Upper lobe of left lung (tissue), 6 donors: Measurements from ENCODE around the gene COL23A1. TPM values are rescaled to one million over a fixed set of nuclear protein-coding genes. Genes with fewer than 3 reads are reported as not detected.
A peak's percentile ranks its signal among the peaks of the same experiment; 100 is the strongest.

ENCODE experiments used
- ATAC-seq, 2 donors: fragments of 200-7000 bp; cut with Tn5 transposase; one replicate each; pipeline ENCODE4 v1.9.1; 2022; ENCODE audit warnings: mild to moderate bottlenecking in 2 of 2, moderate library complexity in 2 of 2; ENCODE audit not compliant: low FRiP score in 2 of 2
- DNase-seq, 2 donors: peaks; one replicate each; pipeline ENCODE4 v3.0.0-alpha.2; 2019 to 2020
- H3K27ac ChIP-seq, 4 donors: fragments of 200-600 bp; sonication (generic); one replicate each; pipeline ENCODE4 v1.5.1; 2016 to 2019
- H3K27me3 ChIP-seq, 4 donors: fragments of 200-600 bp; sonication (generic); one replicate each; pipeline ENCODE4 v1.5.1; 2017 to 2019
- H3K36me3 ChIP-seq, 4 donors: fragments of 200-600 bp; sonication (generic); one replicate each; pipeline ENCODE4 v1.5.1; 2016 to 2019
- H3K4me1 ChIP-seq, 4 donors: fragments of 200-600 bp; sonication (generic); one replicate each; pipeline ENCODE4 v1.5.1; 2018 to 2019
- H3K4me3 ChIP-seq, 4 donors: fragments of 200-600 bp; sonication (generic); one replicate each; pipeline ENCODE4 v1.5.1; 2017 to 2019; ENCODE audit warnings: mild to moderate bottlenecking in 2 of 4, moderate library complexity in 1 of 4
- H3K9me3 ChIP-seq, 4 donors: fragments of 200-600 bp; sonication (generic); one replicate each; pipeline ENCODE4 v1.5.1; 2018 to 2019
- EP300 ChIP-seq, 4 donors: sonication (generic); formaldehyde crosslinking; IDR thresholded peaks; one replicate each; pipeline ENCODE4 v1.5.1; 2017; ENCODE audit warnings: antibody characterized with exemption in 4 of 4, control low read depth in 2 of 4
- POLR2A ChIP-seq, 4 donors: fragments of 450-650 bp; IDR thresholded peaks; one replicate each; pipeline ENCODE4 v1.5.1; 2016 to 2017; ENCODE audit warnings: antibody characterized with exemption in 4 of 4, mild to moderate bottlenecking in 2 of 4
- POLR2AphosphoS5 ChIP-seq, 2 donors: sonication (generic); formaldehyde crosslinking; IDR thresholded peaks; one replicate each; pipeline ENCODE4 v1.5.1; 2017; ENCODE audit warnings: antibody characterized with exemption in 2 of 2
- WGBS, 2 donors: methylation state at CpG; one replicate each; pipeline ENCODE4 v1.1.5; 2017 to 2018; 5-methylcytosine and 5-hydroxymethylcytosine counted together
- total RNA-seq, 6 donors: library from RNA; depleted of rRNA in 4 of 6; stranded (reverse); fragments of >200 nt in 4 of 6; gene quantifications; one replicate each; pipeline versions ENCODE4 v1.1.0 to v1.2.1, GENCODE V29; 2016 to 2021
- TF ChIP-seq, protein P1 (sequence below), 6 experiments: fragments of 450-650 bp in 4 of 6; fragments of 200-600 bp in 2 of 6; sonication (generic) in 2 of 6; IDR thresholded peaks; one replicate each; pipeline ENCODE4 v1.5.1; 2016 to 2019; ENCODE audit warnings: antibody characterized with exemption in 6 of 6
- donor health status: DM: no; HTN: no; CAD: no; lungs with moderate emphysema.
- donor health status: DM: no; HTN: yes; CAD: no; lungs with severe emphysema.

Gene COL23A1
- total RNA-seq, 6 donors from 2014 or later: 0.61 to 3.1 (median 1.5) TPM

DNA sequence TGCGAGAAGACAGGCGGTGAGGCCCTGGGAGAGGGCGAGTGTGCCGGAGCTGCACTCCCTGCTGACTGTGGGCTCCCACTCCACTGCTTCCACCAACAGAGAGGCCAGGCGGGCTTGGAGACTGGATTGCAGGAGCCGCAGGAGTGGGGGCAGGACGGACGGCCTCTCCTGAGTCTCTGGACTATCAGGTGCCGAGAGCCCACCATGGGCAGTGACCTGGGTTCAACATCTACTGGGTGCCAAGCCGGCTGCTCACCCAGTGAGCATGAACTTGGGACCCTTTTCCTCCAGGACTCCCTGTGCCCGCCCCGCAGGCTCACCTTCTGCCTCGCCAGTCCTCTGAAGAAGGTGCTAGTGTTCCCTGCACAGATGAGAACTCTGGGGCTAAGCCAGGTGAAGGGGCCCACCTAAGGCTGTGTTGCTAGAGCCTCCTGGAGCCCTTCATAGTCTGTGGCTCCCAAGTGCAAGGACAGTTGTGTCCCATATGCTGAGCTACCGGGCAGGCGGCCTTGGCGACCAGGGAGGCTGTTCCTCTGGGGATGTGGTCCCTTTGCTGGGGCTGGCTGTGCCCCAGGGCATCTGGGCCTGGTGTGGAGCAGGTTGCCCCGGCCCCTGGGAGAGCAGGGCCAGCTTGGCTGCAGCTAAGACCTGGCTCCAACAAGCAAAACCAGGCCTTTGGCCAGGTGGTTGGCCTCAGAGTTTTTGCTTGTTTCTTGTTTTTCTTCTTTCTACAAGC, 279.9 kb downstream of the COL23A1 start:
- 91 to 92% methylated on average over 8 to 17 of the region's 17 CpGs for WGBS, 2 donors
- H3K4me3 ChIP-seq: no peak overlapping the region
- H3K27me3 ChIP-seq: no peaks in the 10 kb centered on the region
- H3K27ac ChIP-seq: no peak overlapping the region
- H3K9me3 ChIP-seq: no peaks in the 10 kb centered on the region
- no peaks in the 10 kb centered on the region for H3K4me1 ChIP-seq
- ATAC-seq (no peak), DNase-seq (no peak)
- H3K36me3 ChIP-seq: no peaks in the 10 kb centered on the region
- TF ChIP-seq EP300 (IDR thresholded peaks at IDR 0.05) (no peak), POLR2AphosphoS5 (IDR thresholded peaks at IDR 0.05) (no peak), POLR2A (IDR thresholded peaks at IDR 0.05) (no peak)
- TF ChIP-seq, protein P1, sequence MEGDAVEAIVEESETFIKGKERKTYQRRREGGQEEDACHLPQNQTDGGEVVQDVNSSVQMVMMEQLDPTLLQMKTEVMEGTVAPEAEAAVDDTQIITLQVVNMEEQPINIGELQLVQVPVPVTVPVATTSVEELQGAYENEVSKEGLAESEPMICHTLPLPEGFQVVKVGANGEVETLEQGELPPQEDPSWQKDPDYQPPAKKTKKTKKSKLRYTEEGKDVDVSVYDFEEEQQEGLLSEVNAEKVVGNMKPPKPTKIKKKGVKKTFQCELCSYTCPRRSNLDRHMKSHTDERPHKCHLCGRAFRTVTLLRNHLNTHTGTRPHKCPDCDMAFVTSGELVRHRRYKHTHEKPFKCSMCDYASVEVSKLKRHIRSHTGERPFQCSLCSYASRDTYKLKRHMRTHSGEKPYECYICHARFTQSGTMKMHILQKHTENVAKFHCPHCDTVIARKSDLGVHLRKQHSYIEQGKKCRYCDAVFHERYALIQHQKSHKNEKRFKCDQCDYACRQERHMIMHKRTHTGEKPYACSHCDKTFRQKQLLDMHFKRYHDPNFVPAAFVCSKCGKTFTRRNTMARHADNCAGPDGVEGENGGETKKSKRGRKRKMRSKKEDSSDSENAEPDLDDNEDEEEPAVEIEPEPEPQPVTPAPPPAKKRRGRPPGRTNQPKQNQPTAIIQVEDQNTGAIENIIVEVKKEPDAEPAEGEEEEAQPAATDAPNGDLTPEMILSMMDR (IDR thresholded peaks at IDR 0.05): no peak

DNA sequence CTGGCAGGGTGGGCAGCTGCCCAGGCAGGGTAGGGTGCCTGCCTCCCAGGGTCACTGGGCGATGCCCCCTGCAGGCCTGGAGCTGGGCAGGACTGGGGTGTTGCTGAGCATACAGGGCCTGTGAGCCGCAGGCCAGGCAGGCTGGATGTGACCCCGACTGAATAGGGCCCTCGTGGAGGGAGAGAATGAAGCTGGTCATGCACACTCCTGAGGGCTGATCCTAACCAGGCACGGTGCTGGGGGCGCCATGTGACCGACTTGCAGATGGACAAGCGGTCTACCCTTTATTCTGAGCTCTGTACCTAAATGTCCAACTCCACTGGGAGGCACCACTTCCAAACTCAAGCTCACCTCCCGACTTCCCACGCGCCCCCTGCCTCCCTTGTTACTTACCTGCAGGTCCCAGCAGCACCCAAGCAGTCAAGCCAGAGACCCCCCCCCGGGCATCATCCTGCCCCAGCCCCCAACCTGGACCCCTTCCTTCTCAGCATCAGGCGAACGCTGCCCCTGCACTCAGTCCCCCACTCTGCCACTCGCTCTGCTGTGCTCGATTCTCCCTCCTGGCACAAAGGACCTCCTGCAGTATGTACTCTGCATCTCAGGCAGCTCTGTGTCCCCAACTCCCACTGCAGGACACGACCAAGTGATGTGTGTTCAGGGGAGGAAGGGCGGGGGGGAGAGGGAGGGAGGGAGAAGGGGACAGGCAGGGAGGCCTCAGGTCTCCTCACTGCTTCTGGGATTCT, 280.8 kb downstream of the COL23A1 start:
- H3K27ac ChIP-seq: no peak overlapping the region
- H3K36me3 ChIP-seq: no peaks in the 10 kb centered on the region
- ATAC-seq: no peak
- no peak for TF ChIP-seq POLR2AphosphoS5 (IDR thresholded peaks at IDR 0.05)
- TF ChIP-seq EP300 (IDR thresholded peaks at IDR 0.05): no peak
- no peak for TF ChIP-seq POLR2A (IDR thresholded peaks at IDR 0.05)
- TF ChIP-seq, protein P1 (IDR thresholded peaks at IDR 0.05): no peak
- H3K4me3 ChIP-seq: no peak overlapping the region
- WGBS, 2 donors: 69 to 80% methylated on average over 9 to 17 of the region's 18 CpGs
- no peaks in the 10 kb centered on the region for H3K4me1 ChIP-seq
- DNase-seq: no peak
- H3K9me3 ChIP-seq: no peaks in the 10 kb centered on the region
- no peaks in the 10 kb centered on the region for H3K27me3 ChIP-seq

DNA sequence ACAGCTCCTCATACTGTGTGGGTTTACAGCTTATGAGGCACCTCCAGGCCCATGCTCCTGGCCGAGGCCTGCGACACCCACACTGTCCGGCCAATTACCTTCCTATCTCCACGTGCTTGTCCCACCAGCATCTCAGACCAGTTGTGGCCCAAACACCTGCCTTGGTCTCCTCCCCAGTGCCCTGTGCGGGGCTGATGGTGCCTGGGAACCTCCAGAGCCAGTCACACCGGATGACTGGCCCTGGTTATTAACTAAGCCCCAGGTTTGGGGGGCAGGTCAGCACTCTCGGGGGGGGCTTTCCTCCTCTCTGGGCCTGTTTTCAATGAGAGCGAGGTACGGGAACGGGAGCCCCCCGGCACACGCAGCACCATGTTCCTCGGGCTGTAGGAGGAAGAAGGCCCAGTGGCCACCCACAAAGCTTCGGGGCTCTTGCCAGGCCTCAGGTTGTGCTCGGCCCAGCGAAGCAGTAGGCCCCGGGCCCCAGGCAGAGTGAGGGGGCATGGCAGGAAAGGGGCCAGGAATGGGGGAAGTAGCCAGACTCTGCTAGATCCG, 281.6 kb downstream of the COL23A1 start:
- Histone ChIP-seq H3K27ac (no peak overlapping the region), H3K27me3 (no peaks in the 10 kb centered on the region), H3K9me3 (no peaks in the 10 kb centered on the region), H3K36me3 (no peaks in the 10 kb centered on the region), H3K4me1 (no peaks in the 10 kb centered on the region), H3K4me3 (no peak overlapping the region)
- 91 to 92% methylated on average over 14 to 18 of the region's 18 CpGs for WGBS, 2 donors
- ATAC-seq (no peak), DNase-seq (no peak)
- TF ChIP-seq, protein P1 (IDR thresholded peaks at IDR 0.05): no peak
- TF ChIP-seq POLR2AphosphoS5 (IDR thresholded peaks at IDR 0.05): no peak
- TF ChIP-seq POLR2A (IDR thresholded peaks at IDR 0.05): no peak
- TF ChIP-seq EP300 (IDR thresholded peaks at IDR 0.05): no peak

DNA sequence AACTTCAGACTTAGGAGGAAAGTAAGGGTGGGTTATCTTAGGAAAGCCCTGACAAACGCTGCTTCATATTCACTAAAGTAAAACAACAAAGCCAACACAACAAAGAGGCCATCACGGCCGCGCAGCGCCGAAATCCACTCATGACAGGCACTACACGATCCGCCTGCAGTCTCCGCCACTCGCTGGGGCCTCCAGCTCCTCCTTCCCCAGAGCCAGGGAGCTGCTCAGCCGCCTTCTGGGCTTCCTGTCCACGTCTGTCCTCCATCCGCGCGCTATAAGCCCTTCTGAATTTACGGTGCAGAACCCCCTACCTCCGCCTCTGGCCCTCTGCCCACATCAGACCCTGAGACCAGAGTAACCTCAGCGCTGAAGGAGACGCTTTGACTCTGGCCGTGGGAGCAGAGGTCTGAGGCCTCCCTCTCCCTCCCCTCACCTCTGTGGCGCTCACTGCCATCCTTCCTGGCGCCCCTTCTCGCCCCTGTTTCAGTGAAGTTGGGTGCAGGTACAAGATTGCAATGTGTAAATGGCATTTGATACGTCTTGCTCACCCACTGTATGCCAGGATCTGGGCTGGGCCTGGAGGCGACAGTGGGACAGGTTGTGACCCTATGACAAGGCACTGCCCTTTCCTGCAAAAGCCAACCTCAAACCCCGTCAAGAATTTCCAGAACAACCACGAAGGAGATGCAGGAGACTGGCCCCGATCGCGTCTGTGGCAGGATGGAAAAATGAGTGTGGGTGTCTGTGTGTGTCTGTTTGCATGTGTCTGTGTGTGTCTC, 282.7 kb downstream of the COL23A1 start:
- no peak overlapping the region for H3K27ac ChIP-seq
- no peak for TF ChIP-seq EP300 (IDR thresholded peaks at IDR 0.05)
- WGBS, 2 donors: 82% methylated on average over 27 to 30 of the region's 30 CpGs

More for the DNA sequence above, 282.7 kb downstream of the COL23A1 start:
- H3K9me3 ChIP-seq: no peaks in the 10 kb centered on the region
- no peaks in the 10 kb centered on the region for H3K27me3 ChIP-seq
- no peaks in the 10 kb centered on the region for H3K36me3 ChIP-seq
- no peaks in the 10 kb centered on the region for H3K4me1 ChIP-seq
- ATAC-seq (no peak), DNase-seq (peak in 1 of 2 donors; percentile 16)
- H3K4me3 ChIP-seq: no peak overlapping the region
